ENCODE results near the gene TAF1B. TPM values are rescaled to one million over a fixed set of nuclear protein-coding genes. Genes with fewer than 3 reads are reported as not detected.

The TAF1B gene
- total RNA-seq, 1 experiment from 2014 or later = 29.9 TPM

DNA sequence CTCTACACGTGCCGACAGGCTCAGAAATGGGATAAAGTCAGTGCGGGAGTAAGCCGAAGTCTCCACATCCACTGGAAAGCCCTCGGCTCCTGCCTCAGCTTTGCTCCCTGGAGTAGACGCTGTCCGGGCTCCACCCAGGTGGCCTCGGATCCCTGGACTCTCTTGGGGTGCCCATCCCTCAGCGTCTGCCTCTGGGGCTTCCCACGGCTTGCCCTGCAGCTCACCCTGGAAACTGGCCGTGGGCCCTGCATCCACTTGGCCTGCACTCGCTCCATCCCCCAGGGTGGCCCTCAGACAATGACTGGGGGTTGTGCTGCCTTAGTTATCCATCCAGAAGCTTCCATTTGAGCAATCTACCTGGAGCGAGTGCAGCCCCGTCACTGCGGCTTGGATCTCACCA, 36.2 kb upstream of the TAF1B start:
- Histone ChIP-seq H3T11ph (ENCODE audit: low read length) (no peak overlapping the region), H3K4me1 (ENCODE audit: insufficient read depth, low read length) (no peaks in the 10 kb centered on the region), H3K9me3 (ENCODE audit: control insufficient read depth, low read depth, low read length) (no peaks in the 10 kb centered on the region), H3K23me2 (ENCODE audit: insufficient read length, low read depth, low read length, poor library complexity, severe bottlenecking) (no peaks in the 10 kb centered on the region), H4K20me1 (ENCODE audit: control insufficient read depth, insufficient read depth, insufficient read length) (no peaks in the 10 kb centered on the region), H4K91ac (ENCODE audit: insufficient read length, low read depth, low read length) (no peak overlapping the region), H3K79me1 (ENCODE audit: insufficient read depth, low read depth, low read length, poor library complexity, severe bottlenecking) (no peaks in the 10 kb centered on the region), H2AFZ (ENCODE audit: low read length) (no peak overlapping the region), H2BK12ac (ENCODE audit: insufficient read length, low read depth, low read length) (no peak overlapping the region), H3K27me3 (ENCODE audit: insufficient read depth, low read length) (no peaks in the 10 kb centered on the region), H3K27ac (ENCODE audit: insufficient read length, low read depth, low read length) (no peak overlapping the region), H3K4ac (ENCODE audit: low read depth, low read length) (no peak overlapping the region), H3K9ac (ENCODE audit: extremely low read depth, insufficient read length, low read length) (no peak overlapping the region), H2BK5ac (ENCODE audit: insufficient read length, low read length) (no peak overlapping the region), H2BK15ac (ENCODE audit: low read depth, low read length) (no peak overlapping the region), H3K79me2 (ENCODE audit: insufficient read depth, low read length) (no peaks in the 10 kb centered on the region), H3K18ac (ENCODE audit: insufficient read length, low read depth, low read length) (no peak overlapping the region), H2BK120ac (ENCODE audit: low read depth, low read length, poor library complexity, severe bottlenecking) (no peak overlapping the region), H2BK20ac (ENCODE audit: low read depth, low read length, poor library complexity, severe bottlenecking) (no peak overlapping the region), H2AK5ac (ENCODE audit: insufficient read length, low read length) (no peak overlapping the region), H3K56ac (ENCODE audit: insufficient read length, low read depth, low read length) (no peak overlapping the region), H3K4me2 (ENCODE audit: insufficient read depth, insufficient read length, low read length) (no peak overlapping the region), H4K8ac (replicated peaks; ENCODE audit: insufficient read length, low read depth, low read length) (no peak overlapping the region), H3K14ac (ENCODE audit: insufficient read depth, low read length) (no peak overlapping the region; the same call in 1 of the 2 replicates), H3K23ac (ENCODE audit: insufficient read length, low read depth, low read length) (no peak overlapping the region), H4K5ac (ENCODE audit: insufficient read length, low read depth, low read length) (no peak overlapping the region)
- DNase-seq = no peak
- Mint-ChIP-seq H3K4me3 (no peak overlapping the region), H3K27me3 (ENCODE audit: low read depth) (no peaks in the 10 kb centered on the region), H3K36me3 (ENCODE audit: insufficient read depth in 1 of 3, low read depth in 3 of 3) (no peaks in the 10 kb centered on the region), H3K9me3 (no peaks in the 10 kb centered on the region; a peak in 1 of 5 replicates), H3K27ac (no peak overlapping the region), H3K4me1 (peaks cover 0 to 2% of the 10 kb centered on the region in 2 experiments; a peak in 1 of 4 replicates)
- TF ChIP-seq, protein P1, sequence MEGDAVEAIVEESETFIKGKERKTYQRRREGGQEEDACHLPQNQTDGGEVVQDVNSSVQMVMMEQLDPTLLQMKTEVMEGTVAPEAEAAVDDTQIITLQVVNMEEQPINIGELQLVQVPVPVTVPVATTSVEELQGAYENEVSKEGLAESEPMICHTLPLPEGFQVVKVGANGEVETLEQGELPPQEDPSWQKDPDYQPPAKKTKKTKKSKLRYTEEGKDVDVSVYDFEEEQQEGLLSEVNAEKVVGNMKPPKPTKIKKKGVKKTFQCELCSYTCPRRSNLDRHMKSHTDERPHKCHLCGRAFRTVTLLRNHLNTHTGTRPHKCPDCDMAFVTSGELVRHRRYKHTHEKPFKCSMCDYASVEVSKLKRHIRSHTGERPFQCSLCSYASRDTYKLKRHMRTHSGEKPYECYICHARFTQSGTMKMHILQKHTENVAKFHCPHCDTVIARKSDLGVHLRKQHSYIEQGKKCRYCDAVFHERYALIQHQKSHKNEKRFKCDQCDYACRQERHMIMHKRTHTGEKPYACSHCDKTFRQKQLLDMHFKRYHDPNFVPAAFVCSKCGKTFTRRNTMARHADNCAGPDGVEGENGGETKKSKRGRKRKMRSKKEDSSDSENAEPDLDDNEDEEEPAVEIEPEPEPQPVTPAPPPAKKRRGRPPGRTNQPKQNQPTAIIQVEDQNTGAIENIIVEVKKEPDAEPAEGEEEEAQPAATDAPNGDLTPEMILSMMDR (conservative IDR thresholded peaks at IDR 0.05) = no peak
- WGBS (ENCODE audit: extremely low coverage, insufficient read length, low lambda C conversion rate) = no CpG with 5 or more reads among the region's 15 CpGs
